ENCODE data around the gene NAALADL2. TPM values are rescaled to one million over a fixed set of nuclear protein-coding genes. Genes with fewer than 3 reads are reported as not detected.
A peak's percentile ranks its signal among the peaks of the same experiment; 100 is the strongest.

The NAALADL2 gene
- total and polyA plus RNA-seq, 2 donors from 2014 or later: 2.0 to 20.2 TPM

DNA sequence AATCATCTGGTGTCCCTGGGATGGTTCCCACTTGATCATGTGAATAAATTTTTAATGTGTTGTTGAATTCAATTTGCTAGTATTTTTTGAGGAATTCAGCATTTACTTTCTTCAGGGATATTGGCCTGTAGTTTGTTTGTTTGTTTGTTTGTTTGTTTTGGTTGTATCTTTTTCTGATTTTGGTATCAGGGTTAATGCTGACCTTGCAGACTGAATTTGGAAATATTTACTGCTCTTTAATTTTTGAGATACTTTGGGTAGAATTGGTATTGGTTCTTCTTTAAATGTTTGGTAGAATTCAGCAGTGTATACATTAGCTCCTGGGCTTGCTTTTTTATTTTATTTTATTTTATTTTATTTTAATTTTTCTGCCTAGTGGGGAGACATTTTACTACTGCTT is 803.7 kb downstream of the NAALADL2 start:
- no peaks in the 10 kb centered on the region for H3K9me3 ChIP-seq (ENCODE audit: control insufficient read depth in 2 of 3, insufficient read depth in 1 of 3, low read length in 3 of 3)
- no peaks in the 10 kb centered on the region for H3K27me3 ChIP-seq (ENCODE audit: control insufficient read depth, insufficient read depth, low read length)
- no peak overlapping the region for H3K9ac ChIP-seq (ENCODE audit: low read length in 3 of 3)
- no peaks in the 10 kb centered on the region for H3K4me1 ChIP-seq (ENCODE audit: control insufficient read depth in 2 of 3, insufficient read depth in 2 of 3, low read depth in 1 of 3, low read length in 3 of 3)
- no peaks in the 10 kb centered on the region for H3K36me3 ChIP-seq (ENCODE audit: control insufficient read depth in 2 of 3, insufficient read depth in 3 of 3, low read length in 3 of 3)
- intact Hi-C loops (cut with DNase I): no loop called here
- no peak overlapping the region for H3K27ac ChIP-seq (ENCODE audit: low read depth in 2 of 2, low read length in 2 of 2)
- DNase-seq: no peak
- TF ChIP-seq, protein P1, sequence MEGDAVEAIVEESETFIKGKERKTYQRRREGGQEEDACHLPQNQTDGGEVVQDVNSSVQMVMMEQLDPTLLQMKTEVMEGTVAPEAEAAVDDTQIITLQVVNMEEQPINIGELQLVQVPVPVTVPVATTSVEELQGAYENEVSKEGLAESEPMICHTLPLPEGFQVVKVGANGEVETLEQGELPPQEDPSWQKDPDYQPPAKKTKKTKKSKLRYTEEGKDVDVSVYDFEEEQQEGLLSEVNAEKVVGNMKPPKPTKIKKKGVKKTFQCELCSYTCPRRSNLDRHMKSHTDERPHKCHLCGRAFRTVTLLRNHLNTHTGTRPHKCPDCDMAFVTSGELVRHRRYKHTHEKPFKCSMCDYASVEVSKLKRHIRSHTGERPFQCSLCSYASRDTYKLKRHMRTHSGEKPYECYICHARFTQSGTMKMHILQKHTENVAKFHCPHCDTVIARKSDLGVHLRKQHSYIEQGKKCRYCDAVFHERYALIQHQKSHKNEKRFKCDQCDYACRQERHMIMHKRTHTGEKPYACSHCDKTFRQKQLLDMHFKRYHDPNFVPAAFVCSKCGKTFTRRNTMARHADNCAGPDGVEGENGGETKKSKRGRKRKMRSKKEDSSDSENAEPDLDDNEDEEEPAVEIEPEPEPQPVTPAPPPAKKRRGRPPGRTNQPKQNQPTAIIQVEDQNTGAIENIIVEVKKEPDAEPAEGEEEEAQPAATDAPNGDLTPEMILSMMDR (IDR thresholded peaks at IDR 0.05; ENCODE audit: borderline replicate concordance, extremely low read depth, insufficient read depth): no peak
- no peak for FAIRE-seq
- H3K4me3 ChIP-seq (ENCODE audit: low read length in 3 of 3): no peak overlapping the region

DNA sequence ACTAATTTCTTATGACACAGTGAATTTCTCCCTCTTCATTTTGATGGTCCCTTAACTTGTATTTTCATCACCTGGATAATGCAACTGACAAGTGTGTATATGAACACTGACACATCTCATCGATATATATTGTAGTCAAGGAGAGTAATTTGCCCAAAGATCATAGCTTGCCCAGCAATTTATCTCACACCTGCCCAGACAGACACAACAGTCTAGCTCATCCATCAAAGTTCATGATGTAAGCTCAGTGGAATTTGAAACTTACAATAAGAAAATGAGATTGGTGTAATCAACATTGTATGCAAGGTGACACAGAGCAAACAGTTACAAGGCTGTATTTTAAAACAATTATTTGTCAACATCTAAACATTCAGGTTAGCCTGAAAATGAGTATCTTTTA is 805.8 kb downstream of the NAALADL2 start:
- Histone ChIP-seq H3K27ac (ENCODE audit: low read depth in 2 of 2, low read length in 2 of 2) (no peak overlapping the region), H3K4me3 (ENCODE audit: low read length in 3 of 3) (no peak overlapping the region), H3K9ac (ENCODE audit: low read length in 3 of 3) (no peak overlapping the region), H3K27me3 (ENCODE audit: control insufficient read depth, insufficient read depth, low read length) (no peaks in the 10 kb centered on the region), H3K9me3 (ENCODE audit: control insufficient read depth in 2 of 3, insufficient read depth in 1 of 3, low read length in 3 of 3) (no peaks in the 10 kb centered on the region), H3K4me1 (ENCODE audit: control insufficient read depth in 2 of 3, insufficient read depth in 2 of 3, low read depth in 1 of 3, low read length in 3 of 3) (no peaks in the 10 kb centered on the region), H3K36me3 (ENCODE audit: control insufficient read depth in 2 of 3, insufficient read depth in 3 of 3, low read length in 3 of 3) (no peaks in the 10 kb centered on the region)
- DNase-seq (no peak), FAIRE-seq (no peak)
- intact Hi-C loops (cut with DNase I): no loop called here
- TF ChIP-seq, protein P1 (IDR thresholded peaks at IDR 0.05; ENCODE audit: borderline replicate concordance, extremely low read depth, insufficient read depth): no peak

DNA sequence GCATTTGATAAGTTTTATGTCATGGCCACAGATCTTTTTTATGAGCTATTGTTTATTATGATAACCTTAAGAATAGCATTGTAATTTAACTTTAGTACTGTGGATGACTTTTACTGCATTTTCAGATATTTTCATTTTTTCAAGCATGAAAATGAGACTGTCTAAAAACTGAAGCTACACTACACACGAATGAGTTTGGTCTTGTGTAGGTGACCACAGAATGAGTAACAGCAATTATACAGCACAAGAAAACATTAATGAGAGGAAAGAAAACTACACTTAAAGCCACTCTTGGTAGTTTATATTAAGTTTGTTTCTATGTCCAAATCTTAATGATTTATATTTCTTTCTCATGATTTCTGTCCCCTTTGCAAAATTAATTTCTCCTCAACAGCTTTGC is 809.2 kb downstream of the NAALADL2 start:
- Histone ChIP-seq H3K9ac (ENCODE audit: low read length in 3 of 3) (no peak overlapping the region), H3K27me3 (ENCODE audit: control insufficient read depth, insufficient read depth, low read length) (no peaks in the 10 kb centered on the region), H3K4me1 (ENCODE audit: control insufficient read depth in 2 of 3, insufficient read depth in 2 of 3, low read depth in 1 of 3, low read length in 3 of 3) (peaks cover 0 to 4% (median 0%) of the 10 kb centered on the region in 3 donors), H3K4me3 (ENCODE audit: low read length in 3 of 3) (no peak overlapping the region), H3K9me3 (ENCODE audit: control insufficient read depth in 2 of 3, insufficient read depth in 1 of 3, low read length in 3 of 3) (no peaks in the 10 kb centered on the region), H3K27ac (ENCODE audit: low read depth in 2 of 2, low read length in 2 of 2) (no peak overlapping the region), H3K36me3 (ENCODE audit: control insufficient read depth in 2 of 3, insufficient read depth in 3 of 3, low read length in 3 of 3) (no peaks in the 10 kb centered on the region)
- TF ChIP-seq, protein P1 (IDR thresholded peaks at IDR 0.05; ENCODE audit: borderline replicate concordance, extremely low read depth, insufficient read depth): no peak
- FAIRE-seq (no peak), DNase-seq (no peak)
- intact Hi-C loops (cut with DNase I): no loop called here

DNA sequence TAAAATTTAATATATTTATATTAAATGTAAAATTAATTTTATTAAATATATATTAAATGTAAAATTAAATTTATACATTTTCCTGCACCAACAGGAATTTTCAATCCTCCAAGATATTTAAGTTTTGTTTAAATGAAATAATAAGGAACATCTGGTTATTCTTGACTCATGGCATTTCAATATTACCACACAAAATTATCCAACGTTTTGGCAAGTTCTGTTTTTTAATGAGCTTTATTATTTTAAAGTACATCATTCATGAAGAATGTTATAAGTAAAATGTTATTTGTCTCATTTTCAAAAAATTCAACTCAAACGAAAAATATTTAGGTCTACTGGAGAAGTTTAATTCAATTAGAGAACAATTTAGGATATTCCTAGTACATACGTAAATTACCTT is 811.4 kb downstream of the NAALADL2 start:
- no peak for FAIRE-seq
- Histone ChIP-seq H3K36me3 (ENCODE audit: control insufficient read depth in 2 of 3, insufficient read depth in 3 of 3, low read length in 3 of 3) (no peaks in the 10 kb centered on the region), H3K4me3 (ENCODE audit: low read length in 3 of 3) (no peak overlapping the region), H3K9ac (ENCODE audit: low read length in 3 of 3) (no peak overlapping the region), H3K4me1 (ENCODE audit: control insufficient read depth in 2 of 3, insufficient read depth in 2 of 3, low read depth in 1 of 3, low read length in 3 of 3) (peaks cover 0 to 4% (median 0%) of the 10 kb centered on the region in 3 donors), H3K27me3 (ENCODE audit: control insufficient read depth, insufficient read depth, low read length) (no peaks in the 10 kb centered on the region), H3K27ac (ENCODE audit: low read depth in 2 of 2, low read length in 2 of 2) (no peak overlapping the region), H3K9me3 (ENCODE audit: control insufficient read depth in 2 of 3, insufficient read depth in 1 of 3, low read length in 3 of 3) (no peaks in the 10 kb centered on the region)
- DNase-seq: peak in 1 of 5 donors; percentile 16
- TF ChIP-seq, protein P1 (IDR thresholded peaks at IDR 0.05; ENCODE audit: borderline replicate concordance, extremely low read depth, insufficient read depth): no peak
- intact Hi-C loops (cut with DNase I): no loop called here

Measured in kidney (tissue), 14 donors.